ENCODE results near the gene ACSF3. TPM values are rescaled to one million over a fixed set of nuclear protein-coding genes. Genes with fewer than 3 reads are reported as not detected.

The ACSF3 gene
- total RNA-seq, 4 donors from 2014 or later: 94.6 to 120 (median 108) TPM

DNA sequence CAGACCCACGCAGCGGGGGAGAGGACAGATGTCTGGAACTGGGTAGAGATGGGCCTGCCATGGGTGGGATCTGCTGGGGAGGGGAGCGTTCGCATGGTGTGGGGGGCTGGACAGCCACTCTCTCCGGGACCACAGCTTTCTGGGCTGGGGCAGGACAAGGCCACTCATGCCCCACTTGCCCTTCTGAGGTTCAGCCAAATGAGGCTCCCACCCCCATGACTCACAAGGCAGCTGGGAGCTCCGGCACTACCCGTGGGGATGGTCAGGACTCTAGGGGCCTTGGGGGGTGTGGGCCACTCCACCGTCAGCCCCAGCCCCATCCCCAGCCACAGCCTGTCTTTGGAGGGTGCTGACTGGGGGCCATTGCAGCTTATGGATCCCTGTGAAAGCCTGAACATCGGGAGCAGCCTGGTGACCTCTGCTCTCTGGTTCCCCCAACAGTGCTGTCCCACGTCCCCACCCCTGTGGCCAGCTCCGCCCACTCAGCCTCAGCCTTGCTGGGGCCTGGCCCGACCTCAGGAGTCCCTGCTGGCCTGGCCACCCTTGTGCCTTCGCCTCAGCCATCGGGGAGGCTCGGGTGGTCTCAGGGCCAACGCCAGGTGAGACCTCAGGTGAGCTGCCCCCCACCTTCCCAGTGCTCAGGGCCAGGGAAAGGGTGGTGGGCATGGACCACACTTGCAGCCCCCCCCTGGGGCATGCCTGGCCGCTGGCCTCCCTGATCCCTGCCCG, 73.2 kb downstream of the ACSF3 start:
- Histone ChIP-seq H3K36me3 (no peaks in the 10 kb centered on the region), H3K4me1 (peaks cover 5 to 30% (median 21%) of the 10 kb centered on the region in 4 donors), H3K9me3 (no peaks in the 10 kb centered on the region), H3K4me3 (peak overlapping the region in 1 of 4 donors; percentile 4), H3K27me3 (no peaks in the 10 kb centered on the region), H3K27ac (no peak overlapping the region)
- TF ChIP-seq, protein P1, sequence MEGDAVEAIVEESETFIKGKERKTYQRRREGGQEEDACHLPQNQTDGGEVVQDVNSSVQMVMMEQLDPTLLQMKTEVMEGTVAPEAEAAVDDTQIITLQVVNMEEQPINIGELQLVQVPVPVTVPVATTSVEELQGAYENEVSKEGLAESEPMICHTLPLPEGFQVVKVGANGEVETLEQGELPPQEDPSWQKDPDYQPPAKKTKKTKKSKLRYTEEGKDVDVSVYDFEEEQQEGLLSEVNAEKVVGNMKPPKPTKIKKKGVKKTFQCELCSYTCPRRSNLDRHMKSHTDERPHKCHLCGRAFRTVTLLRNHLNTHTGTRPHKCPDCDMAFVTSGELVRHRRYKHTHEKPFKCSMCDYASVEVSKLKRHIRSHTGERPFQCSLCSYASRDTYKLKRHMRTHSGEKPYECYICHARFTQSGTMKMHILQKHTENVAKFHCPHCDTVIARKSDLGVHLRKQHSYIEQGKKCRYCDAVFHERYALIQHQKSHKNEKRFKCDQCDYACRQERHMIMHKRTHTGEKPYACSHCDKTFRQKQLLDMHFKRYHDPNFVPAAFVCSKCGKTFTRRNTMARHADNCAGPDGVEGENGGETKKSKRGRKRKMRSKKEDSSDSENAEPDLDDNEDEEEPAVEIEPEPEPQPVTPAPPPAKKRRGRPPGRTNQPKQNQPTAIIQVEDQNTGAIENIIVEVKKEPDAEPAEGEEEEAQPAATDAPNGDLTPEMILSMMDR (IDR thresholded peaks at IDR 0.05): no peak
- no peak for TF ChIP-seq POLR2A (IDR thresholded peaks at IDR 0.05)
- no peak for DNase-seq

DNA sequence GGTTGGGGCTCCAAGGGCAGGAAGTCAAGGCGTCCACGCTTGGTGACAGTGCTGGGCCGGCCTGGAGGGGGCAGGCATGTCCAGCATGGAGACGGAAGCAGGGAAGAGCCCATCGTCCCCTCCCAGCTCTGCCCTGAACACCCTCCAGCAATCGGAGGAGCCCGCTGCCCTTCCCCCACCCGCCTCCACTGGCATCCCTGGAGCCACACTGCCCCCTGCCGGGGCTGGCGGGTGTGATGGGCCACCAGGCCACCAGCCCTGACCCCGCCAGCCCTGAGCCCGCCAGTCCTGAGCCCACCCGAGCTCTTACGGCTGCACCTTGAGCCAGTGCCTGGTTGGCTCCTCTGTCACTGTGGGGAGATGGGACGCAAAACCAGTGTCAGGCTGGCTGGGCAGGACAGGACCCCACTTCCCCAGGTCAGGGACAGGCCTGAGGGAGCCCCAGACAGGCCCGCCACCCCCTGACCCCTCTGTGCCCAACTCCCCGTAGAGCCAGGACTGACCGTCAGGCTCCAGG, 73.8 kb downstream of the ACSF3 start:
- DNase-seq: peak; percentile 90 to 93 (median 90)
- Histone ChIP-seq H3K4me1 (peaks cover 5 to 31% (median 21%) of the 10 kb centered on the region in 4 donors), H3K36me3 (no peaks in the 10 kb centered on the region), H3K9me3 (no peaks in the 10 kb centered on the region), H3K4me3 (peak overlapping the region in 1 of 4 donors; percentile 4), H3K27ac (no peak overlapping the region), H3K27me3 (no peaks in the 10 kb centered on the region)
- TF ChIP-seq, protein P1 (IDR thresholded peaks at IDR 0.05): peak; percentile 90 to 96 (median 94)
- no peak for TF ChIP-seq POLR2A (IDR thresholded peaks at IDR 0.05)

DNA sequence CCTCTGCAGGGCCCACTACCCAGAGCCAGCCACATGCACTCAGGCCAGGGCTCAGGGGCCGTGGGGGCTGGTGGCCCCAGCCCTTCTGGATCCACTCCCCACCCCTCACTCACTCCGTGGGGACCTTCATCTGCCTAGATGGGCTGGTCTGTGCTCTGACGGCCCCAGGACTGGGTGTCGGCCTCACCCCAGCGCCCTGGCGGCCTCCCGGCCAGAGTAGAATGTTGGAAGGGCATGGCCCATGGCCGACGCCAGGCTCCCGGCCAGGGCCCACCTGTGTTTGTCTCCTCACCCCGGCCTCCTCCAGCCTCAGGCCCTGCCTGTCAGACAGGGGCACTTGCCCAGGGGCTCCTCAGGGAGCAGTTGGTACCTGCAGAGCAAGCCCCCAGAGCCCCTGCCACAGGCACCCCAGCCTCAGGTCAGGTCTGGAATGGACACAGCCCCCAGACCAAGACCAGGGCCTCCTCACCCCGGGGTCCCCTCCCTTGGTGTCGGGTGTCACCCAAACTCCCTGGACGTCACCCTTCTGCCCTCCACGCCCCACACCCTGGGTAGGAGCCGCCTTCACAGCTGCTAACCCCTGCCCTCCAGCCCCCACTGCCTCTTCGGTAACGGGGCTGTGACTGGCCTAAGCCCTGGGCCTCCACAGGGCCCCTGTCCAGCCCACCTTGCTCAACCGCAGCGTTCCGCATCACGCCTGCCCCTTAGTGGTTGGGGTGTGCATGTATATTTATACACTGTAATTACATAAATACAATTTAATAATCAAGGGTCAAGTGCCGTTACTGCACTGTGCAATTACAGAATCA, 74.9 kb downstream of the ACSF3 start:
- TF ChIP-seq, protein P1 (IDR thresholded peaks at IDR 0.05): peak in 2 of 6 experiments; percentile 21 to 29
- TF ChIP-seq POLR2A (IDR thresholded peaks at IDR 0.05): no peak
- H3K27me3 ChIP-seq: no peaks in the 10 kb centered on the region

DNA sequence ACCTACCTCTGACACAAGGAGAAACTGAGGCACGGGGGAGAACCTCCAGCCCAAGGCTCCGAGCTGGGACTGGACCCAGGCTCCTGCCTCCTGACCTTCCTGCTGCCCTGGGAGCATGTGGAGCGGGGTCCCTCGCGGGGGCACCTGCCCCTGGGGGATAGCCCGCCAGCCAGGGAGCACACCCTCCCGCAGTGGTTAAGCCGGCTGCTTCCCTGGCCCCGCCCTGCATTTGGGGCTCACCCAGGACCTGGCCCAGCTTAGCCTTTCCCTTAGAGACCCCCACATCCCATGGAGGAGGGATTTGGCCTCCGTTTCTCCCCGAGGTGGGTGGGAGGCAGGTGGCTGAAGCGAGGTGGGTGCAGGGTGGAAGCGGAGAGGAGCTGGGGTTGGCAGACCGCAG, 76.1 kb downstream of the ACSF3 start:
- Histone ChIP-seq H3K4me3 (no peak overlapping the region), H3K36me3 (no peaks in the 10 kb centered on the region), H3K27ac (no peak overlapping the region), H3K9me3 (no peaks in the 10 kb centered on the region), H3K27me3 (no peaks in the 10 kb centered on the region), H3K4me1 (peaks cover 5 to 31% (median 21%) of the 10 kb centered on the region in 4 donors)
- no peak for DNase-seq
- TF ChIP-seq POLR2A (IDR thresholded peaks at IDR 0.05): no peak
- TF ChIP-seq, protein P1 (IDR thresholded peaks at IDR 0.05): no peak

More for the DNA sequence above, 74.9 kb downstream of the ACSF3 start:
- no peak overlapping the region for H3K27ac ChIP-seq
- no peak for DNase-seq
- no peaks in the 10 kb centered on the region for H3K36me3 ChIP-seq
- no peaks in the 10 kb centered on the region for H3K9me3 ChIP-seq
- H3K4me1 ChIP-seq: peaks cover 5 to 31% (median 21%) of the 10 kb centered on the region in 4 donors
- H3K4me3 ChIP-seq: no peak overlapping the region

DNA sequence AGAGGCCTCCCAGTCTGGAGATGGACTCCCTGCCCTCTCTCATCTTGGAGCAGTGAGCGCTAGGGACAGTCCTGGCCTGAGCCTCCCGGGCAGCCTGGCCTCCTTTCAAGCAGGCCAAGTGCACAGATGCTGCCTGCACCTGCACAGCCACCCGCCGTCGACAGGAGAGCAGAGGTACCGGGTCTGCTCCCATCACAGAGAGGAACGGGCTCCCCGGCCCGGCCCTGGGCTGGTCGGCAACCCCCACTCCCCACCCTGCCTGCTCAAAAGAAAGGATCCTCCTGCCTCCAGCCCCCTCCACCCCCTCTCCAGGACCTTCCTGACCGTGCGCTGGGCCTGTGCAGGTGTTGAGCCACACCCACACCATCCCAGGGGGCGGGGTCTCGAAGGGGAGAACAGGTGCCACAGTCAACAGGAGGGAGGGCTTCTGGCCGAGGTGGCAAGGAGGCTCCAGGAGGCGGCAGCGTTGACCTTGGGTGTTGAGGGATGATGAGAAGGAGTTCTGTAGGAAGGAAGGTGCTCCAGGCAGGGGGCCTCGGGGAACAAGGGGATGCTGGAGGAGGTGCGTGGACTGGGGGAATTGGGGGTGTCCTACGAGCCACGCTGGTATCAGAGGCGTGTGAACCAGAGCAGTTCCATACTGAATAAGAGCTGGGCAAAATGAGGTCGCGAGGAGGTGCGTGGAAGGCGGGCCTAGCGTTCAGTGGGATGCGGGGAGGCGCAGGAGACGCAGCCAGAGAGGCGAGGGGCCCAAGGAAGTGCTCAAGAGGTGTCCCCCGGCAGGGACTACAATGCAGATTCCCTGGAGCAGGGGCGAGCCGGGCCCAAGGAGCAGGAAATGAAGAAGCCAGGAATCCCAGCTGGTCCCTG, 76.9 kb downstream of the ACSF3 start:
- Histone ChIP-seq H3K4me1 (peaks cover 5 to 31% (median 21%) of the 10 kb centered on the region in 4 donors), H3K27me3 (no peaks in the 10 kb centered on the region), H3K4me3 (peak overlapping the region; percentile 13 to 43 (median 34)), H3K9me3 (no peaks in the 10 kb centered on the region), H3K27ac (peak overlapping the region in 1 of 4 donors; percentile 12), H3K36me3 (no peaks in the 10 kb centered on the region)
- no peak for TF ChIP-seq POLR2A (IDR thresholded peaks at IDR 0.05)
- TF ChIP-seq, protein P1 (IDR thresholded peaks at IDR 0.05): no peak
- peak; percentile 40 to 77 (median 77) for DNase-seq
